Kidney (tissue), 14 donors: Measurements from ENCODE around the gene ARID1B. TPM values are rescaled to one million over a fixed set of nuclear protein-coding genes. Genes with fewer than 3 reads are reported as not detected.

Experiments
- DNase-seq, 5 donors: peaks; one replicate each; pipeline ENCODE4 v3.0.0-alpha.2; 2013 to 2020
- FAIRE-seq: peaks from 2 replicates; lab custom pipeline; 2012; peaks lifted over from hg19 to GRCh38; lab: Jason Lieb, UNC
- H3K27ac ChIP-seq, 2 donors: one replicate each; pipeline ENCODE4 v1.7.0; 2013; ENCODE audit warnings: low read depth in 2 of 2, low read length in 2 of 2, inconsistent platforms in 1 of 2
- H3K27me3 ChIP-seq: one replicate; pipeline ENCODE4 v1.7.1; 2013; ENCODE audit warnings: low read length, inconsistent platforms; ENCODE audit not compliant: control insufficient read depth, insufficient read depth
- H3K36me3 ChIP-seq, 3 donors: one replicate each; pipeline versions ENCODE4 v1.7.0 to v1.7.1; 2013; ENCODE audit warnings: low read length in 3 of 3, control low read depth in 1 of 3, inconsistent platforms in 1 of 3; ENCODE audit not compliant: insufficient read depth in 3 of 3, control insufficient read depth in 2 of 3
- H3K4me1 ChIP-seq, 3 donors: one replicate each; pipeline versions ENCODE4 v1.7.0 to v1.7.1; 2013; ENCODE audit warnings: low read length in 3 of 3, inconsistent platforms in 1 of 3, low read depth in 1 of 3; ENCODE audit not compliant: control insufficient read depth in 2 of 3, insufficient read depth in 2 of 3
- H3K4me3 ChIP-seq, 3 donors: one replicate each; pipeline versions ENCODE4 v1.7.0 to v1.8.1; 2013; ENCODE audit warnings: low read length in 3 of 3, control low read depth in 1 of 3, inconsistent platforms in 1 of 3
- H3K9ac ChIP-seq, 3 donors: one replicate each; pipeline versions ENCODE4 v1.7.0 to v1.7.1; 2013; ENCODE audit warnings: low read length in 3 of 3, control low read depth in 1 of 3, inconsistent platforms in 1 of 3
- H3K9me3 ChIP-seq, 3 donors: one replicate each; pipeline versions ENCODE4 v1.7.0 to v1.7.1; 2013; ENCODE audit warnings: low read length in 3 of 3, control low read depth in 1 of 3, inconsistent platforms in 1 of 3; ENCODE audit not compliant: control insufficient read depth in 2 of 3, insufficient read depth in 1 of 3
- CTCF ChIP-seq: IDR thresholded peaks from 3 replicates; pipeline ENCODE4 v1.5.1; 2012; ENCODE audit warnings: mild to moderate bottlenecking, moderate library complexity, borderline replicate concordance; ENCODE audit not compliant: insufficient read depth; ENCODE audit errors: extremely low read depth
- intact Hi-C: fragments of 100-400 bp; cut with DNase I; formaldehyde crosslinking; loops from one replicate; pipeline ENCODE4 v1.11.1; 2022
- polyA plus RNA-seq: library from polyadenylated mRNA; stranded (reverse); fragments of 350-450 nt; fragmentation: Illumina TruSeq; extraction: RNeasy Lipid Tissue Mini Kit (QIAGEN cat#74804); gene quantifications from one replicate; pipeline ENCODE4 v1.2.3, GENCODE V29; 2014; ENCODE audit warnings: low read depth, low replicate concordance; ENCODE audit not compliant: insufficient read depth
- total RNA-seq: library from RNA; stranded (reverse); fragmentation: NEBNext Ultra II Directional; extraction: Animal tissue kit (Norgen Biotek cat#: 25700); gene quantifications from one replicate; pipeline ENCODE4 v1.2.1, GENCODE V29; 2021
- donor health status: control.
- donor health status: control.
- donor health status: control.
- donor health status: control.
- donor health status: control.
- donor health status: DM: yes; HTN: yes; CAD: no.
- donor health status: Normal renal cell carcinoma (clear cell type).

Gene ARID1B
- total and polyA plus RNA-seq, 2 donors from 2014 or later = 16.4 to 110 TPM

DNA sequence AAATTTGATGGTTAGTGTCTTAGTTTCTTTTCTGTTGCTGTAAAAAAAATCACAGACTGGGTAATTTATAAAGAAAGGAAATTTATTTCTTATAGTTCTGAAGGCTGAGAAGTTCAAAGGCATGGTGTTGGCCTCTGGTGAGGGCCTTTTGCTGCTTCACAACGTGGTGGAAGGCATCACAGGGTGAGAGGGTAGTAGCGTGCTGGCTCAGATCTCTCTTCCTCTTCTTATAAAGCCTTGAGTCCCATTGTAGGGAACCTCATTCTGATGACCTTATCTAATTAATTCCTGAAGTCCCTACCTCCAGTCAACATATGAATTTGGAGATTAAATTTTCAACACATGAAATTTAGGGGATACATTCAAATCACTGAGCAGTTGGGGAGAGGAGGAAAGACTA lies 62.0 kb downstream of the ARID1B start:
- FAIRE-seq = no peak
- Histone ChIP-seq H3K9ac (no peak overlapping the region), H3K4me3 (no peak overlapping the region), H3K27ac (no peak overlapping the region), H3K4me1 (peaks cover 4 to 21% (median 11%) of the 10 kb centered on the region in 3 donors), H3K36me3 (no peaks in the 10 kb centered on the region), H3K9me3 (no peaks in the 10 kb centered on the region), H3K27me3 (no peaks in the 10 kb centered on the region)
- DNase-seq = no peak
- intact Hi-C loops = no loop called here
- TF ChIP-seq CTCF = no peak

GRCh38 chr6:156839591-156840001 lies 62.4 kb downstream of the ARID1B start:
- intact Hi-C loops = no loop called here
- H3K27me3 ChIP-seq = no peaks in the 10 kb centered on the region
- H3K4me1 ChIP-seq = peaks cover 4 to 22% (median 12%) of the 10 kb centered on the region in 3 donors
- no peak for FAIRE-seq
- no peak for TF ChIP-seq CTCF
- no peaks in the 10 kb centered on the region for H3K36me3 ChIP-seq
- no peak overlapping the region for H3K9ac ChIP-seq
- H3K27ac ChIP-seq = no peak overlapping the region
- peak overlapping the region in 1 of 3 donors; percentile 11 for H3K4me3 ChIP-seq
- DNase-seq = no peak
- no peaks in the 10 kb centered on the region for H3K9me3 ChIP-seq

DNA sequence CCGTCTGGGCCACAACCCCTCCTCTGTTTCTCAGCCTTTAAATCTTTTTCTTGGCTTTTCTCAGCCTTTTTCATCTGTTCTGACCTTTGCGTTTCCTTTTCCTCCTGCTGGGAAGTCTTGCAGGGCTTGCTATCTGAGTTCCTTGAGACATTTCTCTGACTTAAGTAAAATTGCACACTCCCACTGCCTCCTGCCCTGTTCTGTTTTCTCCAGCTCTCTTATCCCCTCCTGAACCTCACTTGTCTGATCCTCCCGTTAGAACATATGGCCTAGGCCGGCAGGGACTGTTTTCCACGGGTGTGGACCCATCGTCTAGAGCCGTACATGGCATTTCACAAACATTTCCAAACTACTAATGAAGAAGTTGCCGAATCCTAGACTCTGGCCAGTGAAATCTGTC lies 63.0 kb downstream of the ARID1B start:
- FAIRE-seq (no peak), DNase-seq (no peak)
- Histone ChIP-seq H3K9me3 (no peaks in the 10 kb centered on the region), H3K9ac (no peak overlapping the region), H3K36me3 (no peaks in the 10 kb centered on the region), H3K4me1 (peaks cover 4 to 22% (median 16%) of the 10 kb centered on the region in 3 donors), H3K4me3 (no peak overlapping the region), H3K27ac (peak overlapping the region in 1 of 2 donors; percentile 34), H3K27me3 (no peaks in the 10 kb centered on the region)
- intact Hi-C loops = no loop called here
- TF ChIP-seq CTCF = no peak

DNA sequence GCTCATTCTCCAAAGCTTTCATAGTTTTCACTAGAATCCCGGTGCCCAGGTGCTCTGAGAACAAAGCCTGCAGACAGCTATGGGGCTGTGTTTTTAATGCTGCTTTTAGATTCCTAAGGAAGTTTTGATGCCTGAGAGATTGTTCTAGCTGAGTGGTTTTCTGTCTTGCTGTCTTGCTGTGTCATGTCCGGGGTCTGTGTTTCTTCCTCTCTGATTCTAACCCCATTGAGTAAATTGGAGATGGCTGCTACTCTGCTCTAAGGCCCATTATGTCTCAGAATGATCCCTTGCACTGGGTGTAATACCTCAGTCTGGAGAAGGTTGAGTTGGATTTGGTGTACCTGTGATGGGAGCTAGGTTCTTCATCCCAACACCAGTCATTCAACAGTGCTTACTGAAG lies 63.4 kb downstream of the ARID1B start:
- intact Hi-C loops = no loop called here
- DNase-seq (no peak), FAIRE-seq (no peak)
- H3K4me1 ChIP-seq = peaks cover 4 to 22% (median 18%) of the 10 kb centered on the region in 3 donors
- H3K9me3 ChIP-seq = no peaks in the 10 kb centered on the region
- H3K27me3 ChIP-seq = no peaks in the 10 kb centered on the region
- H3K27ac ChIP-seq = peak overlapping the region in 1 of 2 donors; percentile 34
- H3K4me3 ChIP-seq = no peak overlapping the region
- H3K9ac ChIP-seq = no peak overlapping the region
- no peak for TF ChIP-seq CTCF
- no peaks in the 10 kb centered on the region for H3K36me3 ChIP-seq
